Trophoblast cell (in vitro differentiated cells and primary cell): ENCODE measurements around the gene SORCS3.

Experiments used
- DNase-seq, 2 donors: peaks; one replicate each; pipeline ENCODE4 v3.0.0-alpha.2; 2016
- H2AFZ ChIP-seq: 2 replicates; pipeline ENCODE4 v1.6.1; 2013; ENCODE audit warnings: low read length, moderate library complexity, mild to moderate bottlenecking; ENCODE audit not compliant: insufficient read depth, poor library complexity
- H2AK5ac ChIP-seq: 2 replicates; pipeline ENCODE4 v1.6.1; 2013; ENCODE audit warnings: mild to moderate bottlenecking, low read length
- H2BK120ac ChIP-seq: 2 replicates; pipeline ENCODE4 v1.6.1; 2013; ENCODE audit warnings: low read length, mild to moderate bottlenecking, moderate library complexity; ENCODE audit not compliant: insufficient read depth, poor library complexity
- H2BK12ac ChIP-seq: 2 replicates; pipeline ENCODE4 v1.6.1; 2013; ENCODE audit warnings: mild to moderate bottlenecking, low read length, moderate library complexity
- H2BK5ac ChIP-seq: 2 replicates; pipeline ENCODE4 v1.6.1; 2013; ENCODE audit warnings: low read length, low read depth, moderate library complexity, mild to moderate bottlenecking; ENCODE audit not compliant: poor library complexity
- H3K14ac ChIP-seq: 2 replicates; pipeline ENCODE4 v1.6.1; 2013; ENCODE audit warnings: mild to moderate bottlenecking, low read length
- H3K18ac ChIP-seq: 2 replicates; pipeline ENCODE4 v1.6.1; 2013; ENCODE audit warnings: mild to moderate bottlenecking, low read length
- H3K23ac ChIP-seq: 2 replicates; pipeline ENCODE4 v1.6.1; 2013; ENCODE audit warnings: low read length
- H3K27ac ChIP-seq: 2 replicates; pipeline ENCODE4 v1.5.1; 2013; ENCODE audit warnings: low read depth, mild to moderate bottlenecking, inconsistent platforms, low read length, moderate library complexity
- H3K27me3 ChIP-seq: 2 replicates; pipeline ENCODE4 v1.6.1; 2013; ENCODE audit warnings: inconsistent platforms, mild to moderate bottlenecking, low read length, moderate library complexity; ENCODE audit not compliant: insufficient read depth
- H3K36me3 ChIP-seq, 2 experiments: 1 replicate in 1 of 2; 2 replicates in 1 of 2; pipeline ENCODE4 v1.6.1; 2013; ENCODE audit warnings: low read length in 2 of 2, mild to moderate bottlenecking in 2 of 2, moderate library complexity in 1 of 2; ENCODE audit not compliant: insufficient read depth in 2 of 2, control insufficient read depth in 1 of 2
- H3K4ac ChIP-seq: 2 replicates; pipeline ENCODE4 v1.6.1; 2013; ENCODE audit warnings: low read depth, mild to moderate bottlenecking, low read length, moderate library complexity
- H3K4me1 ChIP-seq, 2 experiments: 1 replicate in 1 of 2; 2 replicates in 1 of 2; pipeline ENCODE4 v1.6.1; 2013; ENCODE audit warnings: low read length in 2 of 2, mild to moderate bottlenecking in 2 of 2, moderate library complexity in 1 of 2; ENCODE audit not compliant: insufficient read depth in 2 of 2, control insufficient read depth in 1 of 2
- H3K4me2 ChIP-seq: 2 replicates; pipeline ENCODE4 v1.6.1; 2013; ENCODE audit warnings: inconsistent platforms, mild to moderate bottlenecking, low read length, moderate library complexity
- H3K4me3 ChIP-seq: 2 replicates; pipeline ENCODE4 v1.5.1; 2013; ENCODE audit warnings: mild to moderate bottlenecking, low read depth, low read length, inconsistent platforms
- H3K79me1 ChIP-seq: one replicate; pipeline ENCODE4 v1.6.1; 2013; ENCODE audit warnings: low read length
- H3K79me2 ChIP-seq: 2 replicates; pipeline ENCODE4 v1.6.1; 2013; ENCODE audit warnings: low read length, mild to moderate bottlenecking; ENCODE audit not compliant: control insufficient read depth, insufficient read depth, poor library complexity
- H3K9ac ChIP-seq: 2 replicates; pipeline ENCODE4 v1.6.1; 2013; ENCODE audit warnings: mild to moderate bottlenecking, low read length
- H3K9me3 ChIP-seq: 2 replicates; pipeline ENCODE4 v1.6.1; 2013; ENCODE audit warnings: low read depth, mild to moderate bottlenecking, control low read depth, inconsistent platforms, low read length; ENCODE audit not compliant: insufficient read depth
- H4K12ac ChIP-seq: 2 replicates; pipeline ENCODE4 v1.6.1; 2013; ENCODE audit warnings: low read depth, mild to moderate bottlenecking, low read length, moderate library complexity
- H4K8ac ChIP-seq: 2 replicates; pipeline ENCODE4 v1.6.1; 2013; ENCODE audit warnings: low read depth, mild to moderate bottlenecking, low read length, moderate library complexity
- H4K91ac ChIP-seq: one replicate; pipeline ENCODE4 v1.6.1; 2013; ENCODE audit warnings: low read depth, mild to moderate bottlenecking, low read length, moderate library complexity
- WGBS: extraction: QIAGEN DNeasy Blood & Tissue Kit; methylation state at CpG from one replicate; pipeline ENCODE4 v1.1.7; 2013; ENCODE audit warnings: missing lambda C conversion rate; ENCODE audit not compliant: insufficient read length, insufficient coverage; ENCODE audit errors: extremely low coverage; 5-methylcytosine and 5-hydroxymethylcytosine counted together

Gene SORCS3

GRCh38 chr10:105258036-105258673 is 617.1 kb downstream of the SORCS3 start:
- Histone ChIP-seq H3K4me2 (no peak overlapping the region), H4K91ac (no peak overlapping the region), H3K9me3 (no peaks in the 10 kb centered on the region), H2BK12ac (no peak overlapping the region), H3K4ac (no peak overlapping the region), H3K4me1 (no peaks in the 10 kb centered on the region), H4K8ac (no peak overlapping the region), H3K14ac (no peak overlapping the region), H3K23ac (no peak overlapping the region), H3K36me3 (no peaks in the 10 kb centered on the region), H2AFZ (no peak overlapping the region), H3K9ac (no peak overlapping the region), H3K4me3 (no peak overlapping the region), H2BK5ac (no peak overlapping the region), H2BK120ac (no peak overlapping the region), H3K27me3 (no peaks in the 10 kb centered on the region), H4K12ac (no peak overlapping the region), H3K79me1 (no peaks in the 10 kb centered on the region), H3K18ac (no peak overlapping the region), H3K27ac (no peak overlapping the region), H2AK5ac (no peak overlapping the region), H3K79me2 (no peaks in the 10 kb centered on the region)
- WGBS = no CpG with 5 or more reads among the region's 3 CpGs
- no peak for DNase-seq

- Histone ChIP-seq H3K4ac (no peak overlapping the region), H3K9ac (no peak overlapping the region), H2BK12ac (no peak overlapping the region), H3K36me3 (no peaks in the 10 kb centered on the region), H3K4me3 (no peak overlapping the region), H3K23ac (no peak overlapping the region), H4K8ac (no peak overlapping the region), H3K4me1 (no peaks in the 10 kb centered on the region), H4K91ac (no peak overlapping the region), H3K79me2 (no peaks in the 10 kb centered on the region), H3K27ac (no peak overlapping the region), H3K9me3 (no peaks in the 10 kb centered on the region), H3K4me2 (no peak overlapping the region), H2AK5ac (no peak overlapping the region), H4K12ac (no peak overlapping the region), H3K79me1 (no peaks in the 10 kb centered on the region), H2BK120ac (no peak overlapping the region), H3K18ac (no peak overlapping the region), H3K27me3 (no peaks in the 10 kb centered on the region), H3K14ac (no peak overlapping the region), H2BK5ac (no peak overlapping the region), H2AFZ (no peak overlapping the region)
- DNase-seq = no peak
- WGBS = no CpG with 5 or more reads among the region's 1 CpG
Measured at GRCh38 chr10:105258674-105259065, 617.6 kb downstream of the SORCS3 start.

GRCh38 chr10:105259201-105259600 is 618.1 kb downstream of the SORCS3 start:
- Histone ChIP-seq H3K27ac (no peak overlapping the region), H3K4me2 (no peak overlapping the region), H3K18ac (no peak overlapping the region), H3K9me3 (no peaks in the 10 kb centered on the region), H3K23ac (no peak overlapping the region), H2BK5ac (no peak overlapping the region), H3K36me3 (no peaks in the 10 kb centered on the region), H3K4ac (no peak overlapping the region), H3K79me2 (no peaks in the 10 kb centered on the region), H2BK120ac (no peak overlapping the region), H4K12ac (no peak overlapping the region), H3K9ac (no peak overlapping the region), H3K27me3 (no peaks in the 10 kb centered on the region), H3K4me3 (no peak overlapping the region), H4K91ac (no peak overlapping the region), H2AK5ac (no peak overlapping the region), H2BK12ac (no peak overlapping the region), H3K14ac (no peak overlapping the region), H4K8ac (no peak overlapping the region), H3K79me1 (no peaks in the 10 kb centered on the region), H3K4me1 (no peaks in the 10 kb centered on the region), H2AFZ (no peak overlapping the region)
- no CpG with 5 or more reads among the region's 2 CpGs for WGBS
- no peak for DNase-seq

- Histone ChIP-seq H3K4ac (no peak overlapping the region), H4K8ac (no peak overlapping the region), H3K23ac (no peak overlapping the region), H3K36me3 (no peaks in the 10 kb centered on the region), H2BK12ac (no peak overlapping the region), H3K4me3 (no peak overlapping the region), H2AFZ (no peak overlapping the region), H3K27me3 (no peaks in the 10 kb centered on the region), H2BK5ac (no peak overlapping the region), H2BK120ac (no peak overlapping the region), H3K79me2 (no peaks in the 10 kb centered on the region), H3K14ac (no peak overlapping the region), H4K12ac (no peak overlapping the region), H3K27ac (no peak overlapping the region), H3K18ac (no peak overlapping the region), H3K4me1 (no peaks in the 10 kb centered on the region), H3K9ac (no peak overlapping the region), H2AK5ac (no peak overlapping the region), H3K4me2 (no peak overlapping the region), H3K79me1 (no peaks in the 10 kb centered on the region), H3K9me3 (no peaks in the 10 kb centered on the region), H4K91ac (no peak overlapping the region)
- no peak for DNase-seq
- no CpG with 5 or more reads among the region's 2 CpGs for WGBS
Measured at GRCh38 chr10:105262666-105263065, 621.6 kb downstream of the SORCS3 start.
